GM19328 (cell line): ENCODE data around the gene ZNF578.
"Not testable (repeated sequence)": the region's sequence is repeated elsewhere in the genome, so short reads cannot be mapped to it uniquely, and the experiment has no call there.

Source experiments
- ATAC-seq: cut with Tn5 transposase; IDR thresholded peaks from one replicate; pipeline ENCODE4 v1.9.1; 2021; ENCODE audit warnings: mild to moderate bottlenecking, moderate library complexity; ENCODE audit not compliant: unreplicated experiment

The ZNF578 gene

DNA sequence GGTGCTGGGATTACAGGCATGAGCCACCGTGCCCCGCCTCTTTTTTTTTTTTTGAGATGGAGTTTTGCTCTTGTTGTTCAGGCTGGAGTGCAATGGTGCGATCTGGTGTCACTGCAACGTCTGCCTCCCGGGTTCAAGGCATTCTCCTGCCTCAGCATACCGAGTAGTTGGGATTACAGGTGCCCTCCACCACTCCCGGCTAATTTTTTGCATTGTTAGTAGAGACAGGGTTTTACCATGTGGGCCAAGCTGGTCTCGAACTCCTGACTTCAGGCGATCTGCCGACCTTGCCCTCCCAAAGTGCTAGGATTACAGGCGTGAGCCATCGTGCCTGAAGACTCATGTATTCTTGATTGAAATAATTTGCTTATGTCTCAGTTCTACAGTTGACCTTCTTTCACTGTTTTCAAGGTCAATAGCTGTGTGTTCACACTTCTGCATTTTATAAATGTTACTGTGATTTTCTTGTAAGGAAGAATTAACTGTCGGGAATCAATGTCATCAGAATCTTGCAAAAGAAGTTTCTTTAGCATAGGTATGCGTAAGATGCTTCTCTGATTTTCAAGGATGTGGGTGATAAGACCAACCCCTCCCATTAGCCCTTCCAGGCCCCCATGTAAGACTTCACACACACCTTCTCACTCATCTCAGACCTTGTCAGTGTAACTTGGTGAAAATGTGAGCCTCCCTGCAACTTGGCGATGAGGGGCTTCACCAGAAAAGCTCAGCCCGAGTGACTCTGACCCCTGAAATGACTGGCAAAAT is 104.1 kb downstream of the ZNF578 start:
- ATAC-seq: no peak

DNA sequence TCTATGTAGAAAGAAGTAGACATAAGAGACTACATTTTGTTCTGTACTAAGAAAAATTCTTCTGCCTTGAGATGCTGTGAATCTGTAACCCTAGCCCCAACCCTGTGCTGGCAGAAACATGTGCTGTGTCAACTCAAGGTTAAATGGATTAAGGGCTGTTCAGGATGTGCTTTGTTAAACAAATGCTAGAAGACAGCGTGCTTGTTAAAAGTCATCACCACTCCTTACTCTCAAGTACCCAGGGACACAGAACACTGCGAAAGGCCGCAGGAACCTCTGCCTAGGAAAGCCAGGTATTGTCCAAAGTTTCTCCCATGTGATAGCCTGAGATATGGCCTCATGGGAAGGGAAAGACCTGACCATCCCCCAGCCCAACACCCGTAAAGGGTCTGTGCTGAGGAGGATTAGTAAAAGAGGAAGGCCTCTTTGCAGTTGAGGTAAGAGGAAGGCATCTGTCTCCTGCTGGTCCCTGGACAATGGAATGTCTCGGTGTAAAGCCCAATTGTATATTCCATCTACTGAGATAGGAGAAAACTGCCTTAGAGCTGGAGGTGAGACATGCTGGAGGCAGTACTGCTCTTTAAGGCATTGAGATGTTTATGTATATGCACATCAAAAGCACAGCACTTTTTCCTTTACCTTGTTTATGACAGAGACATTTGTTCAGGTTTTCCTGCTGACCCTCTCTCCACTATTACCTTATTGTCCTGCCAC is 105.5 kb downstream of the ZNF578 start:
- not testable (repeated sequence) for ATAC-seq

DNA sequence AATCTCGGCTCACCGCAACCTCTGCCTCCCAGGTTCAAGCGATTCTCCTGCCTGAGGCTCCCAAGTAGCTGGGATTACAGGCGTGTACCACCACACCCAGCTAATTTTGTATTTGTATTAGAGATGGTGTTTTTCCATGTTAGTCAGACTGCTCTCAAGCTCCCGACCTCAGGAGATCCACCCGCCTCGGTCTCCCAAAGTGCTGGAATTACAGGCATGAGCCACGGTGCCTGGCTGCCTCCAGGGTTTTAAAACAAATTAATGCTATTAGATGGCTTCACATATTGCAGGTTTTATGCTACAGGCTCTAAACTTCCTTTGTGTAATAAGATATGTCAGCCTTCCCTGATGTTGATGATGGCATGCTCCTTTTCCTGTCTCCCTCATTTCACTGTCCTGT is 108.3 kb downstream of the ZNF578 start:
- not testable (repeated sequence) for ATAC-seq
